WTC11 (cell line): Measurements from ENCODE around the gene CHCT1. TPM values are rescaled to one million over a fixed set of nuclear protein-coding genes. Genes with fewer than 3 reads are reported as not detected.

Experiments
- ATAC-seq: fragments of 200-7000 bp; cut with Tn5 transposase; 2 replicates; pipeline ENCODE4 v1.10.0; 2021; ENCODE audit warnings: mild to moderate bottlenecking, moderate library complexity
- CTCF ChIA-PET: fragments of 300-600 bp; sonication (Branson Sonifier 250); formaldehyde crosslinking; loops from one replicate; lab custom pipeline; 2021; ENCODE audit warnings: antibody characterized with exemption; lab: Charles Lee
- POLR2A ChIA-PET: fragments of 350-600 bp; sonication (Branson Sonifier 250); formaldehyde crosslinking; loops from one replicate; lab custom pipeline; 2021; ENCODE audit warnings: antibody characterized with exemption; lab: Charles Lee
- DNase-seq: peaks from one replicate; pipeline ENCODE4 v3.0.0; 2021; ENCODE audit warnings: low spot score
- H3K27ac Mint-ChIP-seq: 2 replicates; pipeline ENCODE4 v1.8.0; 2021; ENCODE audit warnings: mixed read lengths
- H3K27me3 Mint-ChIP-seq: 2 replicates; pipeline ENCODE4 v1.8.0; 2021; ENCODE audit warnings: low read depth, mild to moderate bottlenecking, moderate library complexity, mixed read lengths
- H3K36me3 Mint-ChIP-seq: 2 replicates; pipeline ENCODE4 v1.8.0; 2021; ENCODE audit warnings: mixed read lengths
- H3K4me1 Mint-ChIP-seq: 2 replicates; pipeline ENCODE4 v1.8.0; 2022; ENCODE audit warnings: mixed read lengths
- H3K4me3 Mint-ChIP-seq: 2 replicates; pipeline ENCODE4 v1.8.0; 2021; ENCODE audit warnings: mild to moderate bottlenecking, moderate library complexity, mixed read lengths
- H3K9me3 Mint-ChIP-seq: 2 replicates; pipeline ENCODE4 v1.8.0; 2021; ENCODE audit warnings: mixed read lengths
- ATF2 ChIP-seq: sonication (generic); formaldehyde crosslinking; IDR thresholded peaks from 2 replicates; pipeline ENCODE4 v1.8.1; 2022; ENCODE audit warnings: low read depth, missing genetic modification reagents, borderline replicate concordance
- CREM ChIP-seq: sonication (generic); formaldehyde crosslinking; IDR thresholded peaks from 2 replicates; pipeline ENCODE4 v1.8.1; 2022; ENCODE audit warnings: mild to moderate bottlenecking, missing genetic modification reagents, moderate library complexity
- E2F1 ChIP-seq: sonication (generic); formaldehyde crosslinking; IDR thresholded peaks from 2 replicates; pipeline ENCODE4 v1.8.0; 2022; ENCODE audit warnings: mild to moderate bottlenecking, missing genetic modification reagents
- ELF4 ChIP-seq: sonication (generic); formaldehyde crosslinking; IDR thresholded peaks from 2 replicates; pipeline ENCODE4 v1.8.1; 2022; ENCODE audit warnings: low read depth, mild to moderate bottlenecking, moderate library complexity, missing genetic modification reagents
- GABPB1 ChIP-seq: sonication (generic); formaldehyde crosslinking; IDR thresholded peaks from 2 replicates; pipeline ENCODE4 v1.8.1; 2023; ENCODE audit warnings: mild to moderate bottlenecking, missing genetic modification reagents
- GRHL2 ChIP-seq: fragments of 250-450 bp; sonication (Bioruptor Pico); IDR thresholded peaks from 2 replicates; pipeline ENCODE4 v1.8.0; 2022; ENCODE audit warnings: mild to moderate bottlenecking, moderate library complexity; ENCODE audit not compliant: insufficient replicate concordance, severe bottlenecking
- HMGXB4 ChIP-seq: sonication (generic); formaldehyde crosslinking; IDR thresholded peaks from 2 replicates; pipeline ENCODE4 v1.8.1; 2023; ENCODE audit warnings: mild to moderate bottlenecking, moderate library complexity, missing genetic modification reagents
- JAZF1 ChIP-seq: fragments of 250-450 bp; sonication (Bioruptor Pico); IDR thresholded peaks from 2 replicates; pipeline ENCODE4 v1.9.0; 2021; ENCODE audit warnings: moderate library complexity, mild to moderate bottlenecking, inconsistent platforms
- JUN ChIP-seq: sonication (generic); formaldehyde crosslinking; IDR thresholded peaks from 2 replicates; pipeline ENCODE4 v1.8.0; 2023; ENCODE audit warnings: mild to moderate bottlenecking, missing genetic modification reagents
- KAT7 ChIP-seq: sonication (generic); formaldehyde crosslinking; IDR thresholded peaks from 2 replicates; pipeline ENCODE4 v1.8.1; 2023; ENCODE audit warnings: missing genetic modification reagents, mild to moderate bottlenecking, borderline replicate concordance
- MLX ChIP-seq: sonication (generic); formaldehyde crosslinking; IDR thresholded peaks from 2 replicates; pipeline ENCODE4 v1.8.1; 2023; ENCODE audit warnings: mild to moderate bottlenecking, missing genetic modification reagents, moderate library complexity
- NFYB ChIP-seq: sonication (generic); formaldehyde crosslinking; conservative IDR thresholded peaks from 2 replicates; pipeline ENCODE4 v1.8.0; 2022; ENCODE audit warnings: low read depth, missing genetic modification reagents
- NR3C1 ChIP-seq: sonication (generic); formaldehyde crosslinking; conservative IDR thresholded peaks from 2 replicates; pipeline ENCODE4 v1.8.1; 2023; ENCODE audit warnings: low read depth, mild to moderate bottlenecking, missing genetic modification reagents
- PRRX2 ChIP-seq: fragments of 250-450 bp; sonication (Bioruptor Pico); IDR thresholded peaks from 2 replicates; pipeline ENCODE4 v1.8.0; 2021; ENCODE audit warnings: mild to moderate bottlenecking
- TEAD4 ChIP-seq: sonication (generic); formaldehyde crosslinking; IDR thresholded peaks from 2 replicates; pipeline ENCODE4 v1.8.0; 2022; ENCODE audit warnings: mild to moderate bottlenecking, missing genetic modification reagents
- TP53 ChIP-seq: sonication (generic); formaldehyde crosslinking; IDR thresholded peaks from 2 replicates; pipeline ENCODE4 v1.8.1; 2023; ENCODE audit warnings: mild to moderate bottlenecking, missing genetic modification reagents
- ZNF138 ChIP-seq: sonication (generic); formaldehyde crosslinking; conservative IDR thresholded peaks from 2 replicates; pipeline ENCODE4 v1.8.1; 2022; ENCODE audit warnings: mild to moderate bottlenecking, moderate library complexity, missing genetic modification reagents
- ZNF263 ChIP-seq: sonication (generic); formaldehyde crosslinking; IDR thresholded peaks from 2 replicates; pipeline ENCODE4 v1.8.1; 2022; ENCODE audit warnings: low read depth, mild to moderate bottlenecking, moderate library complexity, missing genetic modification reagents
- ZNF281 ChIP-seq: sonication (generic); formaldehyde crosslinking; IDR thresholded peaks from 2 replicates; pipeline ENCODE4 v1.8.0; 2023; ENCODE audit warnings: mild to moderate bottlenecking, missing genetic modification reagents
- ZNF317 ChIP-seq: sonication (generic); formaldehyde crosslinking; IDR thresholded peaks from 2 replicates; pipeline ENCODE4 v1.8.1; 2023; ENCODE audit warnings: low read depth, mild to moderate bottlenecking, moderate library complexity, missing genetic modification reagents, borderline replicate concordance
- ZNF425 ChIP-seq: fragments of 250-450 bp; sonication (Bioruptor Pico); conservative IDR thresholded peaks from 2 replicates; pipeline ENCODE4 v1.9.0; 2021; ENCODE audit warnings: mild to moderate bottlenecking
- ZNF671 ChIP-seq: fragments of 250-450 bp; sonication (Bioruptor Pico); IDR thresholded peaks from 2 replicates; pipeline ENCODE4 v1.8.0; 2021; ENCODE audit warnings: mild to moderate bottlenecking
- total RNA-seq: library from RNA; stranded (reverse); gene quantifications from 3 replicates; pipeline ENCODE4 v1.2.3, GENCODE V29; 2021

Gene CHCT1
- total RNA-seq, 1 experiment from 2014 or later = not detected

- TF ChIP-seq ATF2 (no peak), ZNF138 (CRISPR knock-in tag) (no peak), MLX (no peak)
Measured at GRCh38 chr17:60451965-60452364, 29.7 kb downstream of the CHCT1 start (continued).

- TF ChIP-seq ZNF281 (CRISPR knock-in tag) = no peak
- no peak for TF ChIP-seq ZNF263 (CRISPR knock-in tag)
- no peak for TF ChIP-seq GABPB1 (CRISPR knock-in tag)
- no peak for TF ChIP-seq HMGXB4 (CRISPR knock-in tag)
- Mint-ChIP-seq H3K36me3 (peaks cover 44% of the 10 kb centered on the region), H3K4me1 (no peaks in the 10 kb centered on the region), H3K27me3 (no peaks in the 10 kb centered on the region), H3K27ac (no peak overlapping the region), H3K9me3 (no peaks in the 10 kb centered on the region), H3K4me3 (no peak overlapping the region)
- ChIA-PET POLR2A (no interaction called here), CTCF (no interaction called here)
- ATAC-seq = no peak
- DNase-seq = no peak
Measured at GRCh38 chr17:60455378-60455777, 33.1 kb downstream of the CHCT1 start.

- Mint-ChIP-seq H3K4me3 (no peak overlapping the region), H3K27me3 (no peaks in the 10 kb centered on the region), H3K9me3 (no peaks in the 10 kb centered on the region), H3K36me3 (peaks cover 40% of the 10 kb centered on the region), H3K4me1 (no peaks in the 10 kb centered on the region), H3K27ac (no peak overlapping the region)
- POLR2A ChIA-PET = interaction anchor here (0.7 kb wide), 1 partner anchor 1599 kb away, joined by 3 read pairs; no protein-coding TSS in a partner anchor
- ATAC-seq (no peak), DNase-seq (no peak)
- CTCF ChIA-PET = no interaction called here
- TF ChIP-seq TP53 (CRISPR knock-in tag) (no peak), TEAD4 (CRISPR knock-in tag) (no peak), E2F1 (CRISPR knock-in tag) (no peak), HMGXB4 (CRISPR knock-in tag) (no peak), ZNF263 (CRISPR knock-in tag) (no peak), ZNF671 (CRISPR knock-in tag) (no peak), KAT7 (no peak), JAZF1 (CRISPR knock-in tag) (no peak), JUN (CRISPR knock-in tag) (no peak), NFYB (no peak), GRHL2 (CRISPR knock-in tag) (no peak), PRRX2 (CRISPR knock-in tag) (no peak), ZNF425 (CRISPR knock-in tag) (no peak), ZNF317 (CRISPR knock-in tag) (no peak), NR3C1 (no peak), ELF4 (no peak), CREM (CRISPR knock-in tag) (no peak)
Measured at GRCh38 chr17:60457148-60457547, 34.9 kb downstream of the CHCT1 start.
